Neural progenitor cell (in vitro differentiated cells): ENCODE results near the gene LARP6.

Experiments
- CTCF ChIP-seq: fragments of 200-600 bp; sonication (generic); IDR thresholded peaks from 2 replicates; pipeline ENCODE4 v1.5.1; 2017; ENCODE audit warnings: antibody characterized with exemption, mild to moderate bottlenecking
- EZH2 ChIP-seq: fragments of 200-600 bp; sonication (generic); IDR thresholded peaks from 2 replicates; pipeline ENCODE4 v1.6.1; 2017; ENCODE audit warnings: antibody characterized with exemption, mild to moderate bottlenecking, moderate library complexity
- EZH2phosphoT487 ChIP-seq: fragments of 200-600 bp; sonication (generic); IDR thresholded peaks from 2 replicates; pipeline ENCODE4 v1.6.1; 2017; ENCODE audit warnings: antibody characterized with exemption

GRCh38 chr15:70820214-70820613 is 33.7 kb downstream of the LARP6 start:
- no peak for TF ChIP-seq CTCF
- TF ChIP-seq EZH2: no peak
- TF ChIP-seq EZH2phosphoT487: no peak
